ENCODE data around the gene METTL6.
"Not testable (repeated sequence)": the region's sequence is repeated elsewhere in the genome, so short reads cannot be mapped to it uniquely, and the experiment has no call there.

METTL6 gene

GRCh38 chr3:15427182-15427880, at the start of gene METTL6, which contains the start of gene EAF1:
Gene METTL6 (minus strand): TSS chr3:15427544. CDS start chr3:15426511, 1,033 bp downstream.
Gene EAF1 (plus strand): TSS chr3:15427598. CDS start chr3:15427780, 182 bp downstream.
- DNase-seq: peak; percentile 39

DNA sequence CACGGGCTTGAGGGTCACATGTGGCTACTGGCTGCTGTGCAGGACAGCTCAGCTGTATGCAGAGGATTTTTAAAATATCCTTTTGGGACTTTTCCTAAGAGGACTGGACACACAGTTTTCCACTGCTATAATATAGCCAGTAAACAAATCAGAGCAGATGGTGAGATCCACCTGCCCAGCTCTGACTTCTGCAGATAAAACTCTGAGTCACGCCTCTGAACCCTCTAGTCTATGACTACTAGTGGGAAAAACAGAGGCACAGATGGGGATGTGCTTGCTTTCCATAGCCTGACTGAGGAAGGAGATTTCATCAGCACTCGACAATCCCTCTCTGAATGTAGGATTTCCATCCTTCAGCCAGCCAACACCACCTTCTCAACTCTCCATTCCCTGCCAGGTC, 49.0 kb upstream of the METTL6 start:
- DNase-seq: no peak

- no peak for DNase-seq
Measured at GRCh38 chr3:15475161-15475560, 47.8 kb upstream of the METTL6 start.

GRCh38 chr3:15471861-15472260, 44.5 kb upstream of the METTL6 start:
- no peak for DNase-seq

DNA sequence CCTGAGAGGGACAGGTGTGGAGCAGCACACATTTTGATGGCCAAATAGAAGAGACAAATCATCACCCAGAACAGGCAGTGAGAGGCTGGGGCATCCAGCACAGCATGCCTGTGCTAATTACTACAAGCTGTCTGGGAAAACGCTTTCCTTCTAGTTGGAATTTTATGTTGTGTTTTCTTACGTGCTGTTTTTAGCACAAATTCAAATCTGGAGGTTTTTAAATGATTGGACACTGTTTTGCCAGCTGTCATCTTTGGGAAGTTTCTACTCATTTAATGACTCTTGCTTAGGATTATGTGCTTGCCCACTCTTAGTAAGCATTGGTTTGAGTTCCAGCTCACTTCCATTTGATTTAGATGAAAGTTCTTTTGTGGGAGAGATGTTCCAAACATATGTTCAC, 43.5 kb upstream of the METTL6 start:
- DNase-seq: no peak

GRCh38 chr3:15470261-15470660, 42.9 kb upstream of the METTL6 start:
- no peak for DNase-seq

GRCh38 chr3:15467227-15468181, 40.2 kb upstream of the METTL6 start:
- DNase-seq: no peak

GRCh38 chr3:15465876-15466585, 38.7 kb upstream of the METTL6 start:
- no peak for DNase-seq

DNA sequence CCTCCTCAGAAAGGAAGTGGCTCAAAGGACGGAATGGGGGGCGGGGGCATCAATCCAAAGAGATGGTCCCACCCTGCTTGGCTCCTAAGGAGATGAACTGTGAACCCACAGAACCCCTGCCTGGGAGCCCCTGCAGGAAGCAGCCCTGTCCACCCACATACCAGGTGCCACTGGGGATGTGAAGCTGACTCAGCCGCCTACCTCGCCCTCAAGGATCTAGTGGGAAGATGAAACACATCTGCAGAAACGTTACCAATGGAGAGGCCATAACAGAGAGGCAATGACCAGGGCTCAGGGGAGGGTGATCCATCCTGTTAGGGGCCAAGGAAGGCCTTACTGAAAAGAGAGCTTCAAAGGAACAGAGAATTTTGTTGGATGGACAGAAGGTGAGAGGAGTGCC, 35.1 kb upstream of the METTL6 start:
- no peak for DNase-seq

DNA sequence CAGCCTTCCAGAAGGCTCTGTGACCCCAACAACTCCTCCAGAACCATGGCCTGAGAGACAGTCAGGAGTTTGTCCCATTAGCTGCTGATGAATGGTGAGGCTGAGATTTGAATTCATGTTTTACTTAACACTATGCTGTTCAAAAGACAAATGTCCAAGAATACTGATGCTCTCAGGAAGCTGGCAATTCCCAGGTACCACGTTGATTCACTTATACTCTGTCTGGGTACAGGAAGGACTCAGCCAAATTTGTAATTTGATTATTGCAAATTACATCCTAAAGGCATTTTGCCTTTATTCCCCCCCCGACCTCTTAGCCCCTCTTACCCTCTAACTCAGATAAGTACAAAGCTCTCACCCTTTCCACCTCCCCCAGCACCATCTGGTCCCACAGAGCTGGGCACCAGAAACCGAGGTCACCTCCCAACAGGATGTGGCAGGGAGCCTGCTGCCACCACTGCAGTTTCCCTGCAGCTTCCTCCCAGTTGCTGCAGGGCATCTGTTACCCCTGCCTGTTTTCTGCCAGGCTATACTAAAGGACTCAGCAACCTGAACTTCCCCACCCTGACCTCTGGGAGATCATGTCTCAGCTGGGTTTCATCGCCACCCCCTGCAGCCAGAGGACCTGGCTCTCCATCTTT, 33.7 kb upstream of the METTL6 start:
- DNase-seq: no peak

GRCh38 chr3:15458212-15458780, 31.0 kb upstream of the METTL6 start:
- no peak for DNase-seq

- DNase-seq: not testable (repeated sequence)
Measured at GRCh38 chr3:15456915-15457314, 29.6 kb upstream of the METTL6 start.

DNA sequence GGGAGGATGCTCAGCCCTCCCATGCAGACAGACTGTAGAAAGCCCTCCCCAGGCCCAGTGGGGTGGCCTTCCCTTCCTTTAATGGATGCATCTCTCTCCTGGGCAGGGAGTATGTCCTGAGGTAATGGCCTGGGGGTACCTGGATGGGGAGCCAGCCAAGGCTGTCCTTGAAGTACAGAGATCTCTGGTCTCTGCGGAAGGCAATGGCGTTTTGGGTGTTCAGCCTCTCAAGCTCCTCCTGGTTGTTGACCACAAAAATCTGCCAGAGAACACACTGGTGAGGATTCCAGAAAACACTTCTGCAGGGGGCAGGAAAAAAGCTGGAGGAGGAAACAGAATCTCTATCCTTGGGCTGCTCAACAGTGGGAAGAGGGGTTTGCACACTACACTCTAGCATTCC, 29.0 kb upstream of the METTL6 start:
- no peak for DNase-seq

DNA sequence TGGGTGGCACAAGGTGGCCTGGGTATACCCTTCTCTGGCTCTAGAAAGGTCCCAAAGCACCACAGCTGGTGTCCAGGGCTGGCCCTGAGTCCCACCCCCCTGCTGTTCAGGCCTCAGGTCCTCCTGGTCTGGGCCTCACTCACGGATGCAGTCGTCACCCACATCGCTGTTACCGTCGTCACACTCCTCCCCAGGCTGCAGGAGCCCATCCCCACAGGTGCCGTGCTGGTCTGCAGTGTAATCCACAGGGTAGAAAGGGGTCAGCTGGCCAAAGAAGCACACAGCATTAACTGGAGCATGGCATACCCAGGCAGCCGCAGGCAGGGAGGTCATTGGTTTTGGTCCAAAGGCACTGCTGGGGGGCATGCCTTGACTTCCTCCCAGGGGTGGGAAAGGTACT, 28.4 kb upstream of the METTL6 start:
- DNase-seq: no peak

DNA sequence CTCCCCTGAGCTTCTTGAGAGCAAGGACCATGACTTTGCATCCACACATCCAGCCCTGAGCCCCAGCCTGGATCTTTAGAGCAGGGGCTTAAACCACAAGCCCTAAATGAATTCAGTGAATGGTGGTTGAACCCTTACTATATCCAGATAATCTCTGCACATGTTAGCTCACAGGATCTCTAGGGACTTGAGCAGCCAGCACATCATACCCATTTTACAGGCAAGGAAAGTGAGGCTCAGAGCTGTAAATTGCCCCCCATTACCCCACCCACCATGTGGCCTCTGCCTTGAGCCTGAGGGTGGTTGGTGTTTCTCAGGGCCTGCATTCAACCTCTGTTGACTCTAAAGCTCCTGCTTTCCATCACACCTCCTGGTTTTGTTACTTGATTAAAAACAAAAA, 27.6 kb upstream of the METTL6 start:
- no peak for DNase-seq

DNA sequence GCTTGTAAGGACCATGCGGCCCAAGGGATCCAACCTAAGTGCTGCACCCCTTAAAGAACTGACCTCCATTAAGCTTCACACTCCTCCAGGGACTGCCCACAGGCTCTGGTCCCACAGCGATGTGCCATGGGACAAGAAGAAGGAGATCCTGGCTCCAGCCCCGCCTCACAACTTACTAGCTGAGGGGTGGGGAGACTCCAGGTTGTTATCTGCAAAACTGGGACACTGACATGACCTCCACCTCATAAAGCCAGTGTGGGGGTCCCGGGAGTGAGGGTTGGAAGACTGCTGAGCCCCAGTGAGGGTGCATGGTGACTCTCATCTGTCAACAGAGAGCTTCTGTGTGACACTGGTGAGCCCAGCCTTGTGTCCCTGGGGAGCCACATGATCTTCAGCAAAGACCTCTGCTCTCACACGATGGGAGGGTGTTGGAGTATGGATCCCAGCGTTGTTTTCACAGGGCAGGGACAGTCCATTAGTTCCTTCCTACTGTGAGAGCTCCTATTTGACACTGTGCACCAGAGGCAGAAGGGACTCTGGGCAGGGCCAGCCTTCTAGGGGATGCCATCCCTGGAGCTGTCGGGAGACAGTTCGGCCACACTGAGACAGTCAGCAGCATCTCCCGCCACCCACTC, 26.8 kb upstream of the METTL6 start:
- no peak for DNase-seq

GRCh38 chr3:15453501-15453900, 26.2 kb upstream of the METTL6 start:
- no peak for DNase-seq

DNA sequence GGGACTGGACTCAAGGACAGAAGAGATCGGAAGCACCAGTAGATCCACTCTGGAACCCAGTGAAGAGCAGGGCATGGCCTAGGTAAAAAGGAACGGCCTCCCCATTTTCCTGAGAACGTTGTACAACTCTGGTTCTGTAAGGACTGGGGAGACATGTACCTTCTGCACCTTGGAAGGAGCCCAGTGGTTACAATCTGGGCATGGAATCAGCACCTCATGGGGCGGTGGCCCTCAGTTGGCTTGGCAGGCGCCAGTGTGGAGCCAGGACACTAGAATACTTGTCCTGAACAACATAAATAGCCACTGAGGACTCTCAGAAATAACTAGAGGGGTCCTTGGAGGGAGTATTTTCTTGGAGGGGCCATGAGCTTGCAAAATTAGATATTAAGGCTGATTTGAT, 25.6 kb upstream of the METTL6 start:
- DNase-seq: no peak

- no peak for DNase-seq
Measured at GRCh38 chr3:15452156-15452555, 24.8 kb upstream of the METTL6 start.

GRCh38 chr3:15451216-15452113, 24.1 kb upstream of the METTL6 start:
- DNase-seq: no peak
